HEK293 (cell line): ENCODE data around the gene KLHL17.
A peak's percentile ranks its signal among the peaks of the same experiment; 100 is the strongest.

ENCODE experiments used
- GLI2 ChIP-seq: fragments of 450-650 bp; formaldehyde crosslinking; IDR thresholded peaks from 2 replicates; pipeline ENCODE4; 2017; ENCODE audit warnings: missing biosample characterization, missing genetic modification characterization, low read depth, borderline replicate concordance
- HOXA7 ChIP-seq: sonication (generic); formaldehyde crosslinking; IDR thresholded peaks from 2 replicates; pipeline ENCODE4 v1.8.1; 2022; ENCODE audit warnings: missing genetic modification reagents, borderline replicate concordance
- HOXC10 ChIP-seq: sonication (generic); formaldehyde crosslinking; IDR thresholded peaks from 2 replicates; pipeline ENCODE4 v1.8.1; 2023; ENCODE audit warnings: mild to moderate bottlenecking, missing genetic modification reagents
- KLF1 ChIP-seq: fragments of 450-650 bp; formaldehyde crosslinking; IDR thresholded peaks from 2 replicates; pipeline ENCODE4 v1.5.1; 2016; ENCODE audit warnings: missing biosample characterization, missing genetic modification characterization
- MEIS1 ChIP-seq: sonication (generic); formaldehyde crosslinking; IDR thresholded peaks from 2 replicates; pipeline ENCODE4 v1.8.1; 2022; ENCODE audit warnings: missing genetic modification reagents, mild to moderate bottlenecking, borderline replicate concordance
- MZF1 ChIP-seq: fragments of 450-650 bp; formaldehyde crosslinking; IDR thresholded peaks from 2 replicates; pipeline ENCODE4 v1.5.1; 2017; ENCODE audit warnings: missing biosample characterization, missing genetic modification characterization, borderline replicate concordance
- SP7 ChIP-seq: fragments of 450-650 bp; formaldehyde crosslinking; IDR thresholded peaks from 2 replicates; pipeline ENCODE4 v1.5.1; 2016; ENCODE audit warnings: missing biosample characterization, missing genetic modification characterization
- ZBTB21 ChIP-seq: fragments of 450-650 bp; formaldehyde crosslinking; IDR thresholded peaks from 2 replicates; pipeline ENCODE4 v1.5.1; 2017; ENCODE audit warnings: missing biosample characterization, missing genetic modification characterization
- ZBTB8A ChIP-seq: fragments of 450-650 bp; formaldehyde crosslinking; IDR thresholded peaks from 2 replicates; pipeline ENCODE4 v1.5.1; 2016; ENCODE audit warnings: missing biosample characterization, missing genetic modification characterization
- ZNF114 ChIP-seq: fragments of 450-650 bp; formaldehyde crosslinking; IDR thresholded peaks from 2 replicates; pipeline ENCODE4 v1.5.0; 2017; ENCODE audit warnings: missing biosample characterization, missing genetic modification characterization
- ZNF155 ChIP-seq: fragments of 450-650 bp; formaldehyde crosslinking; IDR thresholded peaks from 2 replicates; pipeline ENCODE4 v1.5.1; 2016; ENCODE audit warnings: missing biosample characterization, missing genetic modification characterization
- ZNF433 ChIP-seq: fragments of 450-650 bp; formaldehyde crosslinking; IDR thresholded peaks from 2 replicates; pipeline ENCODE4 v1.5.1; 2016; ENCODE audit warnings: missing biosample characterization, missing genetic modification characterization, low read depth
- ZNF514 ChIP-seq: fragments of 450-650 bp; formaldehyde crosslinking; IDR thresholded peaks from 2 replicates; pipeline ENCODE4 v1.5.1; 2016; ENCODE audit warnings: missing biosample characterization, missing genetic modification characterization
- ZNF549 ChIP-seq: fragments of 450-650 bp; IDR thresholded peaks from 2 replicates; pipeline ENCODE4 v1.5.1; 2018; ENCODE audit warnings: missing biosample characterization, missing genetic modification characterization, mild to moderate bottlenecking, inconsistent platforms, moderate library complexity
- ZNF596 ChIP-seq: fragments of 450-650 bp; IDR thresholded peaks from 2 replicates; pipeline ENCODE4 v1.5.0; 2018; ENCODE audit warnings: missing biosample characterization, mild to moderate bottlenecking, missing genetic modification characterization, moderate library complexity
- TF ChIP-seq, protein P1 (sequence below): fragments of 450-650 bp; formaldehyde crosslinking; IDR thresholded peaks from 2 replicates; pipeline ENCODE4 v1.5.1; 2017; ENCODE audit warnings: missing biosample characterization, missing genetic modification characterization
- TF ChIP-seq, protein P2 (sequence below): fragments of 450-650 bp; formaldehyde crosslinking; IDR thresholded peaks from 2 replicates; pipeline ENCODE4 v1.5.1; 2016; ENCODE audit warnings: missing biosample characterization, missing genetic modification characterization
- TF ChIP-seq, protein P3 (sequence below): fragments of 450-650 bp; formaldehyde crosslinking; IDR thresholded peaks from 2 replicates; pipeline ENCODE4 v1.5.1; 2016; ENCODE audit warnings: missing biosample characterization, missing genetic modification characterization
- TF ChIP-seq, protein P4 (sequence below): fragments of 450-650 bp; formaldehyde crosslinking; IDR thresholded peaks from 2 replicates; pipeline ENCODE4 v1.5.1; 2016; ENCODE audit warnings: missing biosample characterization, missing genetic modification characterization, borderline replicate concordance
- TF ChIP-seq, protein P5 (sequence below): fragments of 450-650 bp; formaldehyde crosslinking; IDR thresholded peaks from 2 replicates; pipeline ENCODE4 v1.5.1; 2016; ENCODE audit warnings: missing biosample characterization, missing genetic modification characterization
- TF ChIP-seq, protein P6 (sequence below): fragments of 450-650 bp; formaldehyde crosslinking; IDR thresholded peaks from 2 replicates; pipeline ENCODE4 v1.5.1; 2016; ENCODE audit warnings: missing biosample characterization, missing genetic modification characterization
- TF ChIP-seq, protein P7 (sequence below): fragments of 450-650 bp; formaldehyde crosslinking; IDR thresholded peaks from 2 replicates; pipeline ENCODE4 v1.5.1; 2017; ENCODE audit warnings: missing biosample characterization, missing genetic modification characterization

KLHL17 gene

DNA sequence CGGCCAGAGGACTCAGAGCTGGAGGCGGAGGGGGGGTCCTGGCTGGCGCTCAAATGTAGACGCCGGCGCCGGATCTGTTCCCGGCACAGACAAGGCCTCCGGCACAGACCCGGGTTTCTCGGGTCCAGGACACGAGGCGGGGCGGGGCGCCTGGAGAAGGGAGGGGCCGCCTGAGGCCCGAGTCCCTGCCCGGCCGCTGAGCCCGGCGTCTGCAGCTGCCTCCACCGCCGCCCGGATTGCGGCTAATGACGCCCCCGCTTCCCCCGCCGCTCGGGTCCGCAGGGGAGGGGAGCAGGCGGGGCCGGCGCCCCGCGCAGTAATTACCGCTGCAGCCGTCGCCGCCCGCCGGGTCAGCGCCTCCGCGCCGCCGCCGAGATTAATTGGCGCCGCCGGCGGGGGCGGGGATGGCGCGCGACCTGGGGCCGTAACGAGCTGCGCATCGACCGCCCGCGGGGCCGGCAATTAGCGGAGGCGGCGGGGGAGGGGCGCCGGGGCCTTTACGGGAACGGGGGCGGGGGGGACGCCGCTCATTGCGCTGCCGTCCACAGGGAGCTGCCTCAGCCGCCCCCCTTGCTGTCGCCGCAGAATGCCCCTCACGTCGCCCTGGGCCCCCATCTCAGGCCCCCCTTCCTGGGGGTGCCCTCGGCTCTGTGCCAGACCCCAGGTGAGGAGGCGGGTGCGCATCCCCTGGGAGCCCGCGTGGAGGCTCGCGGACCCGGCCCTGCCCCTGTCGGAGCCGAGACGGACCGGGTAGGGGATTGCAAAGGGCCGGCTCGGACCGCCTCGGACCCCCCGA is 18.6 kb upstream of the KLHL17 start (continued):
- TF ChIP-seq, protein P1, sequence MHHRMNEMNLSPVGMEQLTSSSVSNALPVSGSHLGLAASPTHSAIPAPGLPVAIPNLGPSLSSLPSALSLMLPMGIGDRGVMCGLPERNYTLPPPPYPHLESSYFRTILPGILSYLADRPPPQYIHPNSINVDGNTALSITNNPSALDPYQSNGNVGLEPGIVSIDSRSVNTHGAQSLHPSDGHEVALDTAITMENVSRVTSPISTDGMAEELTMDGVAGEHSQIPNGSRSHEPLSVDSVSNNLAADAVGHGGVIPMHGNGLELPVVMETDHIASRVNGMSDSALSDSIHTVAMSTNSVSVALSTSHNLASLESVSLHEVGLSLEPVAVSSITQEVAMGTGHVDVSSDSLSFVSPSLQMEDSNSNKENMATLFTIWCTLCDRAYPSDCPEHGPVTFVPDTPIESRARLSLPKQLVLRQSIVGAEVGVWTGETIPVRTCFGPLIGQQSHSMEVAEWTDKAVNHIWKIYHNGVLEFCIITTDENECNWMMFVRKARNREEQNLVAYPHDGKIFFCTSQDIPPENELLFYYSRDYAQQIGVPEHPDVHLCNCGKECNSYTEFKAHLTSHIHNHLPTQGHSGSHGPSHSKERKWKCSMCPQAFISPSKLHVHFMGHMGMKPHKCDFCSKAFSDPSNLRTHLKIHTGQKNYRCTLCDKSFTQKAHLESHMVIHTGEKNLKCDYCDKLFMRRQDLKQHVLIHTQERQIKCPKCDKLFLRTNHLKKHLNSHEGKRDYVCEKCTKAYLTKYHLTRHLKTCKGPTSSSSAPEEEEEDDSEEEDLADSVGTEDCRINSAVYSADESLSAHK (tag by site-specific recombination) = peak; percentile 73; the same call in 1 of the 2 replicates
- TF ChIP-seq KLF1 (tag by site-specific recombination) = peak; percentile 88
- no peak for TF ChIP-seq ZNF155
- TF ChIP-seq ZBTB8A = peak; percentile 99
- TF ChIP-seq, protein P2, sequence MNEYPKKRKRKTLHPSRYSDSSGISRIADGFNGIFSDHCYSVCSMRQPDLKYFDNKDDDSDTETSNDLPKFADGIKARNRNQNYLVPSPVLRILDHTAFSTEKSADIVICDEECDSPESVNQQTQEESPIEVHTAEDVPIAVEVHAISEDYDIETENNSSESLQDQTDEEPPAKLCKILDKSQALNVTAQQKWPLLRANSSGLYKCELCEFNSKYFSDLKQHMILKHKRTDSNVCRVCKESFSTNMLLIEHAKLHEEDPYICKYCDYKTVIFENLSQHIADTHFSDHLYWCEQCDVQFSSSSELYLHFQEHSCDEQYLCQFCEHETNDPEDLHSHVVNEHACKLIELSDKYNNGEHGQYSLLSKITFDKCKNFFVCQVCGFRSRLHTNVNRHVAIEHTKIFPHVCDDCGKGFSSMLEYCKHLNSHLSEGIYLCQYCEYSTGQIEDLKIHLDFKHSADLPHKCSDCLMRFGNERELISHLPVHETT (tag by site-specific recombination) = 0 out of 2 replicates have a peak, but pooled peaks have one; percentile 38
- TF ChIP-seq MZF1 (tag by site-specific recombination) = peak; percentile 73; the same call in 1 of the 2 replicates
- peak; percentile 80 for TF ChIP-seq ZNF596 (tag by site-specific recombination)
- TF ChIP-seq ZNF114 (tag by site-specific recombination) = no peak
- no peak for TF ChIP-seq ZNF433
- TF ChIP-seq, protein P3, sequence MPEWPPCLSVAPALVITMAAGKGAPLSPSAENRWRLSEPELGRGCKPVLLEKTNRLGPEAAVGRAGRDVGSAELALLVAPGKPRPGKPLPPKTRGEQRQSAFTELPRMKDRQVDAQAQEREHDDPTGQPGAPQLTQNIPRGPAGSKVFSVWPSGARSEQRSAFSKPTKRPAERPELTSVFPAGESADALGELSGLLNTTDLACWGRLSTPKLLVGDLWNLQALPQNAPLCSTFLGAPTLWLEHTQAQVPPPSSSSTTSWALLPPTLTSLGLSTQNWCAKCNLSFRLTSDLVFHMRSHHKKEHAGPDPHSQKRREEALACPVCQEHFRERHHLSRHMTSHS (tag by site-specific recombination) = 0 out of 2 replicates have a peak, but pooled peaks have one; percentile 40
- TF ChIP-seq, protein P4, sequence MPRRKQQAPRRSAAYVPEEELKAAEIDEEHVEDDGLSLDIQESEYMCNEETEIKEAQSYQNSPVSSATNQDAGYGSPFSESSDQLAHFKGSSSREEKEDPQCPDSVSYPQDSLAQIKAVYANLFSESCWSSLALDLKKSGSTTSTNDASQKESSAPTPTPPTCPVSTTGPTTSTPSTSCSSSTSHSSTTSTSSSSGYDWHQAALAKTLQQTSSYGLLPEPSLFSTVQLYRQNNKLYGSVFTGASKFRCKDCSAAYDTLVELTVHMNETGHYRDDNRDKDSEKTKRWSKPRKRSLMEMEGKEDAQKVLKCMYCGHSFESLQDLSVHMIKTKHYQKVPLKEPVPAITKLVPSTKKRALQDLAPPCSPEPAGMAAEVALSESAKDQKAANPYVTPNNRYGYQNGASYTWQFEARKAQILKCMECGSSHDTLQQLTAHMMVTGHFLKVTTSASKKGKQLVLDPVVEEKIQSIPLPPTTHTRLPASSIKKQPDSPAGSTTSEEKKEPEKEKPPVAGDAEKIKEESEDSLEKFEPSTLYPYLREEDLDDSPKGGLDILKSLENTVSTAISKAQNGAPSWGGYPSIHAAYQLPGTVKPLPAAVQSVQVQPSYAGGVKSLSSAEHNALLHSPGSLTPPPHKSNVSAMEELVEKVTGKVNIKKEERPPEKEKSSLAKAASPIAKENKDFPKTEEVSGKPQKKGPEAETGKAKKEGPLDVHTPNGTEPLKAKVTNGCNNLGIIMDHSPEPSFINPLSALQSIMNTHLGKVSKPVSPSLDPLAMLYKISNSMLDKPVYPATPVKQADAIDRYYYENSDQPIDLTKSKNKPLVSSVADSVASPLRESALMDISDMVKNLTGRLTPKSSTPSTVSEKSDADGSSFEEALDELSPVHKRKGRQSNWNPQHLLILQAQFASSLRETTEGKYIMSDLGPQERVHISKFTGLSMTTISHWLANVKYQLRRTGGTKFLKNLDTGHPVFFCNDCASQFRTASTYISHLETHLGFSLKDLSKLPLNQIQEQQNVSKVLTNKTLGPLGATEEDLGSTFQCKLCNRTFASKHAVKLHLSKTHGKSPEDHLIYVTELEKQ = no peak; the same call in 1 of the 2 replicates
- 0 out of 2 replicates have a peak, but pooled peaks have one; percentile 33 for TF ChIP-seq MEIS1 (CRISPR knock-in tag)
- TF ChIP-seq, protein P5, sequence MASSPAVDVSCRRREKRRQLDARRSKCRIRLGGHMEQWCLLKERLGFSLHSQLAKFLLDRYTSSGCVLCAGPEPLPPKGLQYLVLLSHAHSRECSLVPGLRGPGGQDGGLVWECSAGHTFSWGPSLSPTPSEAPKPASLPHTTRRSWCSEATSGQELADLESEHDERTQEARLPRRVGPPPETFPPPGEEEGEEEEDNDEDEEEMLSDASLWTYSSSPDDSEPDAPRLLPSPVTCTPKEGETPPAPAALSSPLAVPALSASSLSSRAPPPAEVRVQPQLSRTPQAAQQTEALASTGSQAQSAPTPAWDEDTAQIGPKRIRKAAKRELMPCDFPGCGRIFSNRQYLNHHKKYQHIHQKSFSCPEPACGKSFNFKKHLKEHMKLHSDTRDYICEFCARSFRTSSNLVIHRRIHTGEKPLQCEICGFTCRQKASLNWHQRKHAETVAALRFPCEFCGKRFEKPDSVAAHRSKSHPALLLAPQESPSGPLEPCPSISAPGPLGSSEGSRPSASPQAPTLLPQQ (tag by site-specific recombination) = peak; percentile 61; the same call in 1 of the 2 replicates
- TF ChIP-seq ZNF549 (tag by site-specific recombination) = no peak
- TF ChIP-seq, protein P6, sequence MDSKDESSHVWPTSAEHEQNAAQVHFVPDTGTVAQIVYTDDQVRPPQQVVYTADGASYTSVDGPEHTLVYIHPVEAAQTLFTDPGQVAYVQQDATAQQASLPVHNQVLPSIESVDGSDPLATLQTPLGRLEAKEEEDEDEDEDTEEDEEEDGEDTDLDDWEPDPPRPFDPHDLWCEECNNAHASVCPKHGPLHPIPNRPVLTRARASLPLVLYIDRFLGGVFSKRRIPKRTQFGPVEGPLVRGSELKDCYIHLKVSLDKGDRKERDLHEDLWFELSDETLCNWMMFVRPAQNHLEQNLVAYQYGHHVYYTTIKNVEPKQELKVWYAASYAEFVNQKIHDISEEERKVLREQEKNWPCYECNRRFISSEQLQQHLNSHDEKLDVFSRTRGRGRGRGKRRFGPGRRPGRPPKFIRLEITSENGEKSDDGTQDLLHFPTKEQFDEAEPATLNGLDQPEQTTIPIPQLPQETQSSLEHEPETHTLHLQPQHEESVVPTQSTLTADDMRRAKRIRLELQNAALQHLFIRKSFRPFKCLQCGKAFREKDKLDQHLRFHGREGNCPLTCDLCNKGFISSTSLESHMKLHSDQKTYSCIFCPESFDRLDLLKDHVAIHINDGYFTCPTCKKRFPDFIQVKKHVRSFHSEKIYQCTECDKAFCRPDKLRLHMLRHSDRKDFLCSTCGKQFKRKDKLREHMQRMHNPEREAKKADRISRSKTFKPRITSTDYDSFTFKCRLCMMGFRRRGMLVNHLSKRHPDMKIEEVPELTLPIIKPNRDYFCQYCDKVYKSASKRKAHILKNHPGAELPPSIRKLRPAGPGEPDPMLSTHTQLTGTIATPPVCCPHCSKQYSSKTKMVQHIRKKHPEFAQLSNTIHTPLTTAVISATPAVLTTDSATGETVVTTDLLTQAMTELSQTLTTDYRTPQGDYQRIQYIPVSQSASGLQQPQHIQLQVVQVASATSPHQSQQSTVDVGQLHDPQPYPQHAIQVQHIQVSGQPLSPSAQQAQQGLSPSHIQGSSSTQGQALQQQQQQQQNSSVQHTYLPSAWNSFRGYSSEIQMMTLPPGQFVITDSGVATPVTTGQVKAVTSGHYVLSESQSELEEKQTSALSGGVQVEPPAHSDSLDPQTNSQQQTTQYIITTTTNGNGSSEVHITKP = 0 out of 2 replicates have a peak, but pooled peaks have one; percentile 1
- 0 out of 2 replicates have a peak, but pooled peaks have one; percentile 27 for TF ChIP-seq HOXC10 (CRISPR knock-in tag)
- TF ChIP-seq ZNF514 (tag by site-specific recombination) = no peak
- TF ChIP-seq, protein P7, sequence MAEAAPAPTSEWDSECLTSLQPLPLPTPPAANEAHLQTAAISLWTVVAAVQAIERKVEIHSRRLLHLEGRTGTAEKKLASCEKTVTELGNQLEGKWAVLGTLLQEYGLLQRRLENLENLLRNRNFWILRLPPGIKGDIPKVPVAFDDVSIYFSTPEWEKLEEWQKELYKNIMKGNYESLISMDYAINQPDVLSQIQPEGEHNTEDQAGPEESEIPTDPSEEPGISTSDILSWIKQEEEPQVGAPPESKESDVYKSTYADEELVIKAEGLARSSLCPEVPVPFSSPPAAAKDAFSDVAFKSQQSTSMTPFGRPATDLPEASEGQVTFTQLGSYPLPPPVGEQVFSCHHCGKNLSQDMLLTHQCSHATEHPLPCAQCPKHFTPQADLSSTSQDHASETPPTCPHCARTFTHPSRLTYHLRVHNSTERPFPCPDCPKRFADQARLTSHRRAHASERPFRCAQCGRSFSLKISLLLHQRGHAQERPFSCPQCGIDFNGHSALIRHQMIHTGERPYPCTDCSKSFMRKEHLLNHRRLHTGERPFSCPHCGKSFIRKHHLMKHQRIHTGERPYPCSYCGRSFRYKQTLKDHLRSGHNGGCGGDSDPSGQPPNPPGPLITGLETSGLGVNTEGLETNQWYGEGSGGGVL (tag by site-specific recombination) = peak; percentile 98
- TF ChIP-seq GLI2 (tag by site-specific recombination) = peak; percentile 79
- TF ChIP-seq HOXA7 = no peak
- TF ChIP-seq SP7 (tag by site-specific recombination) = peak; percentile 57; the same call in 1 of the 2 replicates
- TF ChIP-seq ZBTB21 (tag by site-specific recombination) = peak; percentile 24; the same call in 1 of the 2 replicates
